Measurements from ENCODE around the gene SLC9A9.
A peak's percentile ranks its signal among the peaks of the same experiment; 100 is the strongest.

DNA sequence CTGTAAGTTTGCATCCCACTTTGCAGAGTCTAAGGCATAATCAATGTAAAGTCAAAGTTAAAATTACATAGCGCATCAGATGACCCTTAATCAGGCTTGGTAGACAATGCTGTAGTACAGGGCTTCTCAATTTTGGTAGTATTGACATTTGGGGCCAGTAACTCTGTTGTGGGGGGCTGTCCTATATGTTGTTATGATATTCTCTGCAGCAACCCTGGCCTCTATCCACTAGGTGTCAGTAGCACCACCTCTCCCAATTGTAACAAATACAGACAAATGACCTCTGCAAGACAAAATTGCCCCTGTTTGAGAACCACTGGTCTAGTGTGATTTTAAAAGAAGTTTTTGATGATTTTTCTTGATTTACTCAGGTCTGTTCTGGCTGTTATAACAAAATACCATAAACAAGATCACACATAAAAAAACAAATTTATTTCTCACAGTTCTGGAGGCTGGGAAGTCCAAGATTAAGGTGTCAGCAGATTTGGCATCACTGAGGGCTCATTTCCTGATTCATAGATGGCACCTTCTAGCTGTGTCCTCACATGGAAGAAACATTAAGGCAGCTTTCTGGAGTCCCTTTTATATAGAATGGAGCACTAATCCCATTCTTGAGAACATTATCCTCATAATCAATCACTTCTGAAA, 37.6 kb upstream of the SLC9A9 start:
- TF ChIP-seq, protein P1, sequence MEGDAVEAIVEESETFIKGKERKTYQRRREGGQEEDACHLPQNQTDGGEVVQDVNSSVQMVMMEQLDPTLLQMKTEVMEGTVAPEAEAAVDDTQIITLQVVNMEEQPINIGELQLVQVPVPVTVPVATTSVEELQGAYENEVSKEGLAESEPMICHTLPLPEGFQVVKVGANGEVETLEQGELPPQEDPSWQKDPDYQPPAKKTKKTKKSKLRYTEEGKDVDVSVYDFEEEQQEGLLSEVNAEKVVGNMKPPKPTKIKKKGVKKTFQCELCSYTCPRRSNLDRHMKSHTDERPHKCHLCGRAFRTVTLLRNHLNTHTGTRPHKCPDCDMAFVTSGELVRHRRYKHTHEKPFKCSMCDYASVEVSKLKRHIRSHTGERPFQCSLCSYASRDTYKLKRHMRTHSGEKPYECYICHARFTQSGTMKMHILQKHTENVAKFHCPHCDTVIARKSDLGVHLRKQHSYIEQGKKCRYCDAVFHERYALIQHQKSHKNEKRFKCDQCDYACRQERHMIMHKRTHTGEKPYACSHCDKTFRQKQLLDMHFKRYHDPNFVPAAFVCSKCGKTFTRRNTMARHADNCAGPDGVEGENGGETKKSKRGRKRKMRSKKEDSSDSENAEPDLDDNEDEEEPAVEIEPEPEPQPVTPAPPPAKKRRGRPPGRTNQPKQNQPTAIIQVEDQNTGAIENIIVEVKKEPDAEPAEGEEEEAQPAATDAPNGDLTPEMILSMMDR (IDR thresholded peaks at IDR 0.05), result peak; percentile 43 to 59 (median 51)
- no peak for TF ChIP-seq POLR2AphosphoS5 (IDR thresholded peaks at IDR 0.05)
- no peak for TF ChIP-seq POLR2A (IDR thresholded peaks at IDR 0.05)

All from transverse colon (tissue), 4 donors.